Measurements from ENCODE around the gene ASAP2.

Gene ASAP2

DNA sequence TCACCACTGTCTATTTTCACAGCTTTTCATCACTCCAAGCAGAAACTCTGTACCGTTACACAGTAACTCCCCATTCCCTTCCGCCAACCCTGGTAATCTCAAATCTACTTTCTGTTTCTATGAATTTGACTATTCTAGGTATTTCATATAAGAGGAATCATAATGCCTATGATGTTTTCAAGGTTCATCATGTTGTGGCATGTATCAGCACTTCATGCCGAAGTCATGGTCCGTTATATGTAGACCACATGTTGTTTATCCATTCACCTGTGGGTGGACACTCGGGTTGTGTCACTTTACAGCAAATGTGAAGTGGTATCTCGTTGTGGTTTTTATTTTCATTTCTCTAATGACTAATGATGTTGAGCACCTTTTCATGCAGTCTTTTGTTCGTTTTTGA lies 238.5 kb downstream of the ASAP2 start:
- DNase-seq = no peak

DNA sequence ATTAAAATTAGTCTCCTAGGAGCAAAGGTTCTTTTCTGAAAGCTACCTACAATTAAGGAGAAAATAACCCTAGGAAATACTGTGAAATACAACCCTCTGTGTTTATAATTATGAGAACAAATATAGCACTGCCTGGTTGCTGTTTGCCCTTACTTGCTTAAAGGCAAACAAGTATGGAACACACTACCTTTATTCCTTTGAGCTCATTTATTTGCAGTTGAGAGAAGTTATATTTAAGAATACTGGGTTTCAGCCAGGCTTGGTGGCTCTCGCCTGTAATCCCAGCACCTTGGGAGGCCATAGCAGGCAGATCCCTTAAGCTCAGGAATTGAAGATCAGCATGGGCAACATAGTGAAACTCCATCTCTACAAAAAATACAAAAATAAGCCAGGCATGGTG lies 244.6 kb downstream of the ASAP2 start:
- DNase-seq = no peak

All from stimulated activated CD4-positive, alpha-beta T cell treated with anti-CD3 and anti-CD28 coated beads, Interleukin-4, amount 100 ng/mL, for 1 hour (primary cell).